Activated naive CD4-positive, alpha-beta T cell (primary cell): ENCODE data around the gene NECTIN2.

Experiments
- DNase-seq, 4 experiments: peaks; one replicate each; lab custom pipeline; 2025; lab: John Stamatoyannopoulos, UW

Gene NECTIN2

GRCh38 chr19:44845612-44846454 lies at the start of gene NECTIN2:
Gene NECTIN2, plus strand, starts transcription at chr19:44846297. Its CDS starts 229 bp downstream, at chr19:44846526.
- DNase-seq: peak; percentile 53 to 67 (median 55)

- no peak for DNase-seq
Measured at GRCh38 chr19:44796701-44797115, 49.4 kb upstream of the NECTIN2 start.

- DNase-seq: no peak
Measured at GRCh38 chr19:44799627-44800346, 46.3 kb upstream of the NECTIN2 start.

GRCh38 chr19:44800461-44800860 lies 45.6 kb upstream of the NECTIN2 start:
- peak; percentile 56 to 79 (median 74) for DNase-seq

- DNase-seq: no peak
Measured at GRCh38 chr19:44803442-44804428, 42.4 kb upstream of the NECTIN2 start.

GRCh38 chr19:44806291-44806690 lies 39.8 kb upstream of the NECTIN2 start:
- DNase-seq: no peak

GRCh38 chr19:44807162-44807561 lies 38.9 kb upstream of the NECTIN2 start:
- no peak for DNase-seq

GRCh38 chr19:44807652-44808462 lies 38.2 kb upstream of the NECTIN2 start:
- DNase-seq: no peak

GRCh38 chr19:44808463-44809371 lies 37.4 kb upstream of the NECTIN2 start, which contains the start of gene BCAM:
Gene BCAM, plus strand, starts transcription at chr19:44809103. Its CDS starts 22 bp downstream, at chr19:44809125.
- DNase-seq: no peak

GRCh38 chr19:44809577-44810233 lies 36.4 kb upstream of the NECTIN2 start:
- no peak for DNase-seq

GRCh38 chr19:44810234-44811121 lies 35.6 kb upstream of the NECTIN2 start:
- no peak for DNase-seq

- no peak for DNase-seq
Measured at GRCh38 chr19:44811122-44811419, 35.0 kb upstream of the NECTIN2 start.

- no peak for DNase-seq
Measured at GRCh38 chr19:44812142-44812718, 33.9 kb upstream of the NECTIN2 start.

- no peak for DNase-seq
Measured at GRCh38 chr19:44813070-44813840, 32.8 kb upstream of the NECTIN2 start.

- DNase-seq: no peak
Measured at GRCh38 chr19:44813841-44814470, 32.1 kb upstream of the NECTIN2 start.

- DNase-seq: no peak
Measured at GRCh38 chr19:44814517-44814916, 31.6 kb upstream of the NECTIN2 start.

- no peak for DNase-seq
Measured at GRCh38 chr19:44816301-44816700, 29.8 kb upstream of the NECTIN2 start.
